Endometrial microvascular endothelial cells (primary cell): Measurements from ENCODE around the gene COL6A6. TPM values are rescaled to one million over a fixed set of nuclear protein-coding genes. Genes with fewer than 3 reads are reported as not detected.
"Not testable (repeated sequence)": the region's sequence is repeated elsewhere in the genome, so short reads cannot be mapped to it uniquely, and the experiment has no call there.

Experiments used
- in situ Hi-C: cut with HindIII; loops from 2 replicates; pipeline ENCODE4 v1.10.0; 2017; ENCODE audit warnings: low sequenced_read_pairs, low pct_unique_long_range_greater_than_20kb; ENCODE audit errors: inconsistent ontology term
- total RNA-seq: library from RNA; depleted of rRNA; stranded (reverse); fragments of >200 nt; gene quantifications from one replicate; pipeline ENCODE4 v1.2.3, GENCODE V29; 2015; ENCODE audit errors: inconsistent ontology term

Gene COL6A6
- total RNA-seq, 1 donor from 2014 or later: not detected

DNA sequence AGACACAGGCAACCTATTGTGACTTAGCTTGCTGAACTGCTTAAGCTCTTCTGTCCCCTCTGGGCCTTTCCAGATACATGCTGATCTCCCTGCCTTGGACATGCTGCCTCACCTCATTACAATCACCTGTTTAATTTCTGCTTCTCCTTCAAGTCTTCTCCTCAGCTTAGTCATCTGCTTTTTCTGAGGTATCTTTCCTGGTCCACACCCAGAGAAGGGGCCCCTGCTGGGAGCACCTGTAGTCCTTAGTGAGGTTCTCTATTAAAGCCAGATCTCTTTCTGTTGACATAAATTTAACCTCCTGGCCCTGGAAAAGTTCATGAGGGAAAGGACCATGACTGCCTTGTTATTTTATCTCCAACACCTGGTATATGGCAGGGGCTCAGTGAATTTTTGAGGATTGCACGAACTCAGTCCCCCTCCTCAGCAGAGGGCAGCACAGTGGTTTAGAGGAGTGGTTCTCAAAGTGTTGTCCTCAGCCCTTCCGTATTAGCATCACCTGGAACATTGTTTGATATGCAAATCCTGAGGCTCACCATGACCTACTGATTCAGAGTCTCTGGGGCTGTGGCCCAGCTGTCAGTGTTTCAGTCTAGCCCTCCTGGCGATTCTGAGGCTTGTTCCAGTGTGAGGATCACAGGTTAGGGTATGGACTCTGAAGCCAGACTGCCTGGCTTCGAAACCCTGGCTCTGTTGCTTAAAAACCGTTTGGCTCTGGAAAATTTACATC is 12.7 kb downstream of the COL6A6 start:
- in situ Hi-C loops: no loop called here

DNA sequence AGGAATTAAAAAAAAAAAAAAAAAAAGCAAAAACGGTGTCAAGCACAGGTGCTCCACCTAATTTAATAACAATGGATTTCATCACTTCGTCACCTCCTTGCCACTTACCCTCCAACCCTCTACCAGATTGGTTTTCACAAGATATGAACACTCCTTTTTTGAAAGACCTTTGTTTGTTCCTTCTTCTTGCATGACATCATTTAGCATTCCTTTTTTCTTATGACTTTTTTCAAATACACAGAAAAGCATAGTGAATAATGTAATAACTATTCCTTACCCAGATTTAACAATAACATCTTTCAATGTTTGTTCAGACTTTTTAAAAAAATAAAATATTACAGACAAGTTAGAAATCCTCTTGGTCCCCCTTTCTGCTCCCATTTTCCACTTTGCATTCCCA is 16.3 kb downstream of the COL6A6 start:
- in situ Hi-C loops: no loop called here

DNA sequence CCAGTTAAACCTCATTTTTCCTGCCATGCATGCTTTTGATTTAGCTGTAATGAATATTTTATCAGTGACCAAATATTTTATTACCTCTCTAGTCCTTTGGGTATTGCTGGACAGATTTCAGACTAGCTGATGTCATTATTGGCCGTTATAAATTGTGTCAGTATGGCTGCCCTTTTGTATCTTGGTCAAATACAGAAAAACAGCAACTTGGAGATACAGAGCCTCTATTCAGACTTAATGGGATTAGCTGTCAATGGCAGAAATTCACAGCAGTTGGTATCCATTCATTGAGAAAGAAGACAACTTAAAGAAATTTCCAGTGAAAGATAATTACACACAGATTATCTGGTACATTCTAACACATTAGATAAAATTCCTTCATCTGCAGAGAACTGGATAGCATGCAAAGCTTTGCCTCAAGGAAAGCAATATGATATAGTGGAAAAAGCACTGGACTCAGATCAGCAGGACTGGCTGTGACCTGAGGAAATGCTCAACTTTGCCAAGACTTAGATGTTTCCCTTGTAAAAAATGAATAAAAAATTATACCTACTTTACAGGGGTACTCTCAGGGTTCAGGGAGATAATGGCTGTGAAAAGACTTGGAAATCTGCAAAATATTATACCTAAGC is 20.8 kb downstream of the COL6A6 start:
- in situ Hi-C loops: no loop called here

DNA sequence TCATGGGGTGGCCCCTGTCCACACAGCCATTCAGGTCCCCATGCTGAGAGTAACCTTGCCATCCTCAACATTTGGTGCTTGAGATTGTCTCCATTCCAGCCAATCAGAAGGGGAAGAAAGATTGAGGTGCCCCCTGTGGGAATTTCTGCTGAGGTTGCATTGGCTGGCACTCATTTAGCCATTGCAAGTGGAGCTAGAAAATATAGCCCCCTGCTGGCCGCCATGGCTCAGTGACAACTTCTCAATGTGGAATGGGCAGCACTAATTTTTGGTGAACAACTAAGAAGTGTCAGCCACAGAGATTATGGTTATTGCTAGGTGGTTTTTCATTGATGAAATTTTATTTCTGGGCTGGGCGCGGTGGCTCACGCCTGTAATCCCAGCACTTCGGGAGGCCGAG is 22.0 kb downstream of the COL6A6 start:
- in situ Hi-C loops: no loop called here

DNA sequence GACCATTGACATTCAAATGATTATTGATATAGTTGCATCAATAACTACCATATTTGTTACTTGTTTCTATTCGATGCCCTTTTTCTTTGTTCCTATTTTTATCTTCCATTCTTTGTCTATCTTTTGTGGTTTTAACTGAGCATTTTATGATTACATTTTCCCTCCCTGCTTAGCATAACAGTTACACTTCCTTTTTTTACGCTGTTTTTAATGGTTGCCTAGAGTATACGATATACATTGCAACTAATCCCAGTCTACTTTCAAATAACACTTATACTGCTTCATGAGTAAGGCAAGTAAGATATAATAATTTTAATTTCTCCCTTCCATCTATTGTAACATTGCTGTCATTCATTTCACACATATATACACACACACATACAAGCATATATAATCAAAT is 26.3 kb downstream of the COL6A6 start:
- in situ Hi-C loops: no loop called here

DNA sequence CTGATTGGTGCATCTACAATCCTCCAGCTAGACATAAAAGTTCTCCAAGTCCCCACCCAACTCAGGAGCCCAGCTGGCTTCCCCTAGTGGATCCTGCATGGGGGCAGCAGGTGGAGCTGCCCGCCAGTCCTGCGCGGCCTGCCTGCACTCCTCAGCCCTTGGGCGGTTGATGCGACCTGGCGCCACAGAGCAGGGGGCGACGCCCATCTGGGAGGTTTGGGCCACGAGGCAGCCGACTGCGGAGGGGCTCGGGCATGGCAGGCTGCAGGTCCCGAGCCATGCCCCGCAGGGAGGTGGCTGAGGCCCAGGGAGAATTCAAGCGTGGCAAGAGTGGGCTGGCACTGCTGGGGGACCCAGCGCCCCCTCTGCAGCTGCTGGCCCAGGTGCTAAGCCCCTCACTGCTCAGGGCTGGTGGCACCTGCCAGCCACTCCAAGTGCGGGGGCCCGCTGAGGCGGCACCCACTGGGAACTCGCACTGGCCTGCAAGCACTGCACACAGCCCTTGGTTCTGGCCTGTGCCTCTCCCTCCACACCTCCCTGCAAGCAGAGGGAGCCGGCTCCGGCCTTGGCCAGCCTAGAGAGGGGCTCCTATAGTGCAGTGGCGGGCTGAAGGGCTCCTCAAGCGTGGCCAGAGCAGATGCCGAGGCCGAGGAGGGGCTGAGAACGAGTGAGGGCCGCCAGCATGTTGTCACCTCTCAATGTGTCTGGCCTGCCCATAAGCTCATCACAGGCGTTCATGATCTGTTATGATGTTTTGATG is 30.1 kb downstream of the COL6A6 start:
- in situ Hi-C loops: no loop called here

DNA sequence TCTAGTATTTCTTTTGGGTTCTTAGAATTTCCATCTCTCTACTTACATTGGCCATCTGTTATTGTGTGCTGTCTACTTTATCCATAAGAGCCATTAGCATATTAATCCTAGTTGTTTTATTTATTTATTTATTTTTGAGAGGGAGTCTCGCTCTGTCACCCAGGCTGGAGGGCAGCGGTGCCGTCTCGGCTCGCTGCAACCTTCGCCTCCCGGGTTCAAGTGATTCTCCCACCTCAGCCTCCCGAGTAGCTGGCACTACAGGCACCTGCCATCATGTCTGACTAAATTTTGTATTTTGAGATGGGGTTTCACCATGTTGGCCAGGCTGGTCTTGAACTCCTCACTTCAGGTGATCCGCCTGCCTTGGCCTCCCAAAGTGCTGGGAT is 30.7 kb downstream of the COL6A6 start:
- in situ Hi-C loops: not testable (repeated sequence)

DNA sequence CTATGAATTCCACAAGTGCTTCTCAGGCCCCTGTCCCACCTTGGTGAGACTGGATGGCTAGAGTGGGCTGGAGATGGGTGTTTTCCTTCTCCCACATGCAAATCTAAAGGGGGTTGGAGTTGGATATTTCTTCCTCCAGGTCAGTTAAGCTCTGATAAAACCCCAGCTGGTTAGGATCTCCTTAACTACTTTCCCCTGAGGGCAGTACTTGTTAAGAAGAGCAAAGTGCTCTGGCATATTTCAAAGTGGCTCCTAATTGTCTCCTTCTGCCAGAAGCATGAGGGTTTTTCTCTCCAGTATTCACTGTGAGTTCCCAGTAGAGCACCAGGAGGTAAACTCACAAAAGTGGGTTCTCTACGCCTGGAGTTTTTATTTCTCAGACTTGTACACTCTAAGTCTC is 31.4 kb downstream of the COL6A6 start:
- in situ Hi-C loops: no loop called here

DNA sequence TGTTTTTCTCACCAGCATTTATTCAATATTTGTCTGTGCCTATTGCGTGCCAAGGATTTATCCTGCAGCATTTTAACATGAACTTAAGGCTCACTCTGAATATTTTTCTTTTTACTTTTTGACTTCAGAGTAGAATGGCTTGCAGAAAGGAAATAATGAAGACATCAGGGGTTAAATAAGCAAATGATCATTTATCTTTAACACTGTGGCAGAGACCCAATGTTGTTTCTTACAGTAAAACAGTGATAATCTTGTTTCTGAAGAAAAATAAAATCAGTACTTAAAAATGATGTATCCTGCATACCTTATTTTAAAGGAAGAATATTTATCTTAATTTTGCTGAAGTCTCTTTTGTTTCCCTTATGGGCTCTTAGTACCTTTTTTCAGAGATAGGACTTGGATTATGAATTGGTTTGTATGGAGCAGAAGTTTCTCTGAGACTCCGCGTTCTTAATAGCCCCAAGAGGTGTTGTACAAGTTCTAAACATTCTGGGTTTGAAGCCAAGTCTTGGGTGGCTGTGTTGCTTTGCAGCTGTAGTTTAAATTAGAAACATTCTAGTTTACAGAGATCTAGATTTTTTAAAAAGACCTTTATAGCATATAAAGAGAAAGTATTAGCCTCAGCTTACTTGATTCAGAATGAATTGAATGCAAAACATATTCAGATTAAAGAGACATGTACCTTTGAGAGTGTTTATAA is 40.5 kb downstream of the COL6A6 start:
- in situ Hi-C loops: no loop called here

DNA sequence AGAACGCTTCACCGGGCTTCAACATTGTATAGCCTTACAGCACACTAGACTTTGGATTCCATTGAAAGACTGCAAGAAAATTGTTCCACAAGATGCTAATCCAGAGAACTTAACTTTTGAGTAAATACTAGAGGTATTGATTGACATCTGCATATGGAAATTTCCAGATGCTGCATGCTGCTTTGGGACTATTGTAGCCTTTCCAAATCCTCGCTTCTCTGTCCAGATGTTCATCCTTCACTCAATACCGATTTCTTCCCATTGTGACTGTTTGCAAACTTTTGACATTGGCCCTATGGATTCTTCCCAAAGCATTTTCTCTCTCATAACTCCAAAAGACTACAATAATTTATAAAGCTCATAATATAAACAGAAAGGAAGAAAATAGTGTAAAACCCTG is 41.4 kb downstream of the COL6A6 start:
- in situ Hi-C loops: no loop called here

DNA sequence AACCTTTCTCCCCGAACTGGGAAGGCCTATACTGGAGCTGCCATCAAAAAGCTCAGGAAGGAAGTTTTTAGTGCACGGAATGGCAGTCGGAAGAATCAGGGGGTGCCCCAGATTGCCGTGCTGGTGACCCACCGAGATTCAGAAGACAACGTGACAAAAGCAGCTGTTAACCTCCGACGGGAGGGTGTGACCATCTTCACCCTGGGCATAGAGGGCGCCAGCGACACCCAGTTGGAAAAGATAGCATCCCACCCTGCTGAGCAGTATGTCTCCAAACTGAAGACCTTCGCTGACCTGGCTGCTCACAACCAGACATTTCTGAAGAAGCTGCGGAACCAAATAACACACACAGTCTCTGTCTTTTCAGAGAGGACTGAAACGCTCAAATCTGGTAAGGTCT is 48.2 kb downstream of the COL6A6 start:
- in situ Hi-C loops: no loop called here

Other genes with a start within 250 kb of the COL6A6 start
- not detected for gene COL6A5, start 171.5 kb upstream of the COL6A6 start, total RNA-seq
- 24.1 TPM for gene PIK3R4, start 229.7 kb downstream of the COL6A6 start, total RNA-seq